HG02623 (cell line): ENCODE measurements around the gene IVNS1ABP.
"Not testable (repeated sequence)": the region's sequence is repeated elsewhere in the genome, so short reads cannot be mapped to it uniquely, and the experiment has no call there.

ENCODE experiments used
- ATAC-seq: cut with Tn5 transposase; IDR thresholded peaks from one replicate; pipeline ENCODE4 v1.9.1; 2021; ENCODE audit warnings: moderate library complexity; ENCODE audit not compliant: unreplicated experiment

The IVNS1ABP gene

GRCh38 chr1:185258676-185259075 lies 58.4 kb downstream of the IVNS1ABP start:
- no peak for ATAC-seq

DNA sequence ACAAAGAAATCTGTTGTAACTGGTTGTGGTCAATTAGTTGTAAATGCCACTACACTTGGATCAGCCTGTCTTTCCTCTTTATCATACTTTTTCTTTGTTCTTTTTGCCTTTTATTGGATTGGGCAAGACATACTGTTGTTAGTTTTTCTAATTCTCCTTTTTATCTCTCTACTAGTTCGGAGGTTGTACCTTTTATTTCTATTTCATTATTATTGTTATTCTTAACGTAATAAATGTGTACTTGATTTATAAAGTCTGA lies 59.2 kb downstream of the IVNS1ABP start:
- no peak for ATAC-seq

DNA sequence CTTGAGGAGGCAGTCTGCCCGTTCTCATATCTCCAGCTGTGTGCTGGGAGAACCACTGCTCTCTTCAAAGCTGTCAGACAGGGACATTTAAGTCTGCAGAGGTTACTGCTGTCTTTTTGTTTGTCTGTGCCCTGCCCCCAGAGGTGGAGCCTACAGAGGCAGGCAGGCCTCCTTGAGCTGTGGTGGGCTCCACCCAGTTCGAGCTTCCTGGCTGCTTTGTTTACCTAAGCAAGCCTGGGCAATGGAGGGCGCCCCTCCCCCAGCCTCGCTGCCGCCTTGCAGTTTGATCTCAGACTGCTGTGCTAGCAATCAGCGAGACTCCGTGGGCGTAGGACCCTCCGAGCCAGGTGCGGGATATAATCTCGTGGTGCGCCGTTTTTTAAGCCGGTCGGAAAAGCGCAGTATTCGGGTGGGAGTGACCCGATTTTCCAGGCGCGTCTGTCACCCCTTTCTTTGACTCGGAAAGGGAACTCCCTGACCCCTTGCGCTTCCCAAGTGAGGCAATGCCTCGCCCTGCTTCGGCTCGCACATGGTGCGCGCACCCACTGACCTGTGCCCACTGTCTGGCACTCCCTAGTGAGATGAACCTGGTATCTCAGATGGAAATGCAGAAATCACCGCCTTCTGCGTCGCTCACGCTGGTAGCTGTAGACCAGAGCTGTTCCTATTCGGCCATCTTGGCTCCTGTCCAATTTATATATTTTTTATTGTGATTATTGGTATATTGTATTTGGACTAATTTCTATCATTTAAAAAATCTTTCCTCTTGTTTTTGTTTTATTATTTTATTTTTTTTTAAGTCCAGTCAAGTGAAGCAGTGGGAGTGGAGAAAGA lies 59.7 kb downstream of the IVNS1ABP start:
- ATAC-seq: not testable (repeated sequence)

DNA sequence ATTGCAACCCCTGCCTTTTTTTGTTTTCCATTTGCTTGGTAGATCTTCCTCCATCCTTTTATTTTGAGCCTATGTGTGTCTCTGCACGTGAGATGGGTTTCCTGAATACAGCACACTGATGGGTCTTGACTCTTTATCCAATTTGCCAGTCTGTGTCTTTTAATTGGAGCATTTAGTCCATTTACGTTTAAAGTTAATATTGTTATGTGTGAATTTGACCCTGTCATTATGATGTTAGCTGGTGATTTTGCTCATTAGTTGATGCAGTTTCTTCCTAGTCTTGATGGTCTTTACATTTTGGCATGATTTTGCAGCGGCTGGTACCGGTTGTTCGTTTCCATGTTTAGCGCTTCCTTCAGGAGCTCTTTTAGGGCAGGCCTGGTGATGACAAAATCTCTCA lies 61.4 kb downstream of the IVNS1ABP start:
- not testable (repeated sequence) for ATAC-seq

- not testable (repeated sequence) for ATAC-seq
These were observed 64.6 kb downstream of the IVNS1ABP start for GRCh38 chr1:185252404-185252803.

GRCh38 chr1:185251928-185252327 lies 65.1 kb downstream of the IVNS1ABP start:
- ATAC-seq: not testable (repeated sequence)

DNA sequence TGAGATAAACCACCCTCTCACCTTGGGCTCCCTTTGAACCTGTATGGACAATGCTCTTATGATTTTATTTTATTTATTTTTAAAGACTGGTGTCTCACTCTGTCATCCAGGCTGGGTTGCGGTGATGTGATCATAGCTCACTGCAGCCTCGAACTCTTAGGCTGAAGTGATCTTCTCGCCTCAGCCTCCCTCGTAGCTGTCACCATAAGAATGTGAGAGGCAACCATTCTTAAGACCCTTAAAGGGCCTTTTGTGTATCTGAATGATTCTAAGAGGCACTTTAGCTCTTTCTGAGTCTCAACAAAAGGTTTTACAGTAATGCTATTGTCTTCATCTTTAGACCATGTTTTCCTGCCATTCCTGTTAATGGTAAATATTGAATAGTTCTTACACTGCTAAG lies 67.0 kb downstream of the IVNS1ABP start:
- no peak for ATAC-seq

DNA sequence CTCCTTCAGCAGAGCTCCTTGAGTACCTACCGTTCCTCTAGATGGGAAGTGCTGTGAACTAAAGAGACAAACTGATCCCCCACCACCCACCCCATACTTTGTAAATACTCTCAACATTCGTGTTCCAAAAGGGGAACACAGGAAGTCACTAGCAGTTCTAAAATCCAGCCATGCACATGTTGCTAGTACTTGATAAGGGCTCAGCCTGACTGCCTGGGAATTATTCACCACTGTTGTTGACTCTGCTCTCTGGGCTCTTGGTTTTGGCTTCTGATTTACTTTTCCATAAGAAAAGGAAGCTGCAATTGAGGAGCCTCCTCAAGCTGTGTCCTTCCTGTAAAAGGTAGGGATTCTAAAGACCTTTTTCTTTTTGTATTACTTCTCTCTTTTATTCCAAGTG lies 67.5 kb downstream of the IVNS1ABP start:
- no peak for ATAC-seq
